GM12878 (cell line): ENCODE measurements around the gene RBM12. TPM values are rescaled to one million over a fixed set of nuclear protein-coding genes. Genes with fewer than 3 reads are reported as not detected.

ENCODE experiments used
- ATAC-seq: fragments of 200-7000 bp; cut with Tn5 transposase; 3 replicates; pipeline ENCODE4 v1.9.1; 2020; ENCODE audit warnings: mild to moderate bottlenecking, moderate library complexity
- BruUV-seq: library from RNA; stranded (reverse); fragments of 400-500 nt; replicated peaks from 2 replicates; lab custom pipeline; 2021; lab: Mats Ljungman, UMichigan
- CTCF ChIA-PET: fragments of 300-600 bp; sonication (Branson Sonifier 250); formaldehyde crosslinking; extraction: SDS; loops from one replicate; lab custom pipeline; 2021; ENCODE audit warnings: inconsistent platforms; lab: Yijun Ruan, JAX
- POLR2A ChIA-PET: fragments of 350-600 bp; formaldehyde crosslinking; extraction: SDS; loops from one replicate; lab custom pipeline; 2021; ENCODE audit warnings: inconsistent platforms; lab: Charles Lee
- RAD21 ChIA-PET: fragments of 300-600 bp; sonication (Branson Sonifier 250); formaldehyde crosslinking; loops from one replicate; lab custom pipeline; 2023; ENCODE audit warnings: antibody characterized with exemption; ENCODE audit not compliant: unreplicated experiment; lab: Charles Lee
- SMC1A ChIA-PET: fragments of 300-600 bp; sonication (Branson Sonifier 250); formaldehyde crosslinking; loops from one replicate; lab custom pipeline; 2023; ENCODE audit not compliant: unreplicated experiment, uncharacterized antibody; lab: Charles Lee
- DNase-seq: peaks from one replicate; pipeline ENCODE4 v3.0.0-alpha.2; 2011; ENCODE audit warnings: low read depth, low spot score
- FAIRE-seq: peaks from 3 replicates; lab custom pipeline; 2011; peaks lifted over from hg19 to GRCh38; lab: Jason Lieb, UNC
- H2AFZ ChIP-seq: 2 replicates; pipeline ENCODE4 v1.6.0; 2011; ENCODE audit warnings: low read depth, low read length, control low read depth; ENCODE audit not compliant: control insufficient read depth
- H3K27ac ChIP-seq: 2 replicates; pipeline ENCODE4 v1.5.1; 2011; ENCODE audit warnings: control low read depth; ENCODE audit not compliant: control insufficient read depth, insufficient read depth
- H3K27me3 ChIP-seq, 2 experiments: replicated peaks in 1 of 2; 2 replicates each; pipeline versions ENCODE4 v1.6.0 to v1.6.1; 2011; ENCODE audit warnings: low read length in 1 of 2; ENCODE audit not compliant: control insufficient read depth in 2 of 2, insufficient read depth in 2 of 2
- H3K36me3 ChIP-seq, 2 experiments: 2 replicates each; pipeline ENCODE4 v1.5.1; 2011; ENCODE audit warnings: low read length in 1 of 2; ENCODE audit not compliant: control insufficient read depth in 2 of 2, insufficient read depth in 2 of 2
- H3K4me1 ChIP-seq: 2 replicates; pipeline ENCODE4 v1.6.1; 2011; ENCODE audit warnings: mild to moderate bottlenecking, low read length, moderate library complexity, mixed read lengths; ENCODE audit not compliant: control insufficient read depth, insufficient read depth
- H3K4me2 ChIP-seq: 2 replicates; pipeline ENCODE4 v1.6.0; 2011; ENCODE audit warnings: control low read depth; ENCODE audit not compliant: control insufficient read depth, insufficient read depth
- H3K4me3 ChIP-seq: fragments of 200-600 bp; sonication (generic); 2 replicates; pipeline ENCODE4 v1.5.1; 2016
- H3K79me2 ChIP-seq: 2 replicates; pipeline ENCODE4 v1.6.0; 2011; ENCODE audit warnings: low read length; ENCODE audit not compliant: control insufficient read depth, insufficient read depth
- H3K9ac ChIP-seq: 2 replicates; pipeline ENCODE4 v1.8.0; 2011; ENCODE audit warnings: low read length, control low read depth, mixed read lengths; ENCODE audit not compliant: control insufficient read depth, insufficient read depth
- H3K9me3 ChIP-seq: replicated peaks from 3 replicates; pipeline ENCODE4 v1.5.1; 2011; ENCODE audit warnings: mild to moderate bottlenecking, low read length; ENCODE audit not compliant: control insufficient read depth, insufficient read depth
- H4K20me1 ChIP-seq: 2 replicates; pipeline ENCODE4 v1.6.0; 2011; ENCODE audit not compliant: control insufficient read depth, insufficient read depth
- BRCA1 ChIP-seq: IDR thresholded peaks from 2 replicates; pipeline ENCODE4 v1.6.1; 2011; ENCODE audit warnings: low read depth, low read length, improper control_type of control experiment
- CEBPB ChIP-seq, 2 experiments: fragments of 150-350 bp in 1 of 2; IDR thresholded peaks; 2 replicates each; pipeline ENCODE4 v1.6.1; 2012 to 2014; ENCODE audit warnings: low read depth in 2 of 2, low read length in 2 of 2, borderline replicate concordance in 1 of 2, inconsistent platforms in 1 of 2
- EED ChIP-seq: sonication (generic); IDR thresholded peaks from 2 replicates; pipeline ENCODE4 v1.6.1; 2016; ENCODE audit warnings: antibody characterized with exemption, low read depth
- PAX5 ChIP-seq: IDR thresholded peaks from 2 replicates; pipeline ENCODE4 v1.6.1; 2011; ENCODE audit warnings: low read depth, low read length, borderline replicate concordance
- ZNF274 ChIP-seq: IDR thresholded peaks from one replicate; pipeline ENCODE4 v1.8.0; 2011; ENCODE audit not compliant: insufficient read length, insufficient read depth
- WGBS: methylation state at CpG from one replicate; pipeline ENCODE4 v1.1.6; 2016; ENCODE audit warnings: low lambda C conversion rate; ENCODE audit not compliant: insufficient replicate concordance, insufficient coverage; ENCODE audit errors: missing lambda C conversion rate; 5-methylcytosine and 5-hydroxymethylcytosine counted together
- in situ Hi-C: fragments of 300-500 bp; cut with MboI; formaldehyde crosslinking; loops from 9 replicates; pipeline ENCODE4 v1.14.3; 2018; ENCODE audit warnings: mixed read lengths
- intact Hi-C: fragments of 100-400 bp; cut with micrococcal nuclease; formaldehyde crosslinking; loops from one replicate; pipeline ENCODE4 v1.14.2; 2022; ENCODE audit not compliant: unreplicated experiment
- polyA plus RNA-seq, 11 experiments: library from polyadenylated mRNA; depleted of rRNA in 4 of 11; unstranded in 6 of 11; stranded (reverse) in 5 of 11; fragments of >200 nt; fragmentation: Nextera tagmentation in 4 of 11; fragmentation: Illumina TruSeq in 1 of 11; extraction: Ambion mirVana in 4 of 11; extraction: Trizol in 1 of 11; gene quantifications; 1 replicate in 1 of 11; 2 replicates in 10 of 11; pipeline versions ENCODE4 v1.2.1 to v1.2.3, GENCODE V29; 2011 to 2016; ENCODE audit warnings: inconsistent platforms in 2 of 11, missing spikeins in 2 of 11, low read depth in 1 of 11
- total RNA-seq, 4 experiments: library from RNA; depleted of rRNA in 3 of 4; stranded (reverse); fragments of >200 nt in 3 of 4; fragmentation: Illumina TruSeq in 1 of 4; extraction: Trizol in 1 of 4; gene quantifications; 2 replicates each; pipeline versions ENCODE4 v1.2.1 to v1.2.3, GENCODE V29; 2013 to 2021
- TF ChIP-seq, protein P1 (sequence below), 3 experiments: IDR thresholded peaks in 2 of 3; conservative IDR thresholded peaks in 1 of 3; 2 replicates each; pipeline ENCODE4 v1.5.1; 2011; ENCODE audit warnings: low read depth in 3 of 3, low read length in 3 of 3, mild to moderate bottlenecking in 3 of 3, control low read depth in 2 of 3, moderate library complexity in 2 of 3, inconsistent platforms in 1 of 3, mixed read lengths in 1 of 3; ENCODE audit not compliant: control insufficient read depth in 2 of 3, insufficient read depth in 1 of 3; ENCODE audit errors: extremely low read depth in 1 of 3

The RBM12 gene
- total and polyA plus RNA-seq, 10 of the 15 experiments (the other 5 are each of a cell fraction or from before 2014, with no cell fraction given), result 4.7 to 153 (median 58.5) TPM

DNA sequence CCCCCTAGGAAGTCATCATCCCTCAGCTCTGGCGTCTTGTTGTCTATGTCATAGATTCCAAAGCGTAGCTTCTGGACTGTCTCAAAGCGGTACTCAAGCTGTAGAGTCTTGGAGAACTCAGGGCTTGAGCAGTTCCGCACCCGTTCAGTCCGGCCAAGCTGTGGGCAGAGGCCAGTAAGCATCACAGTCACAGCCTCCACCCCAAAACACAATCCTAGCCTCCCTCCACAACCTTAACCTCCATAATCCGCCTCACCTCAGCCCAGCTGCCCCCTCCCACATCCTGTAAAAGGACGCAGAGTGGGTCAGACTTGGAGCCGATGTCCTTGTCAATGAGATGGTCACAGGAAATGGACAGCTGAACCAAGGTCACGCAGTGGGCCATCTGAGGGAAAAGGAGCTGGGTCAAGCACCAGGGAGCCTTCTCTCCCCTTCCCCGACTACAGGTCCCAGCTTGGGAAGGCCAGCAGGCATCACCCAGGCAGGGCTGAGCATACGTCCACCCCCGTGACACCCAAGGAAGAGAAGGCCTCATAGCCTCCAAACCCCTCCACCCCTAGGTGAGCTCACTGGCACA, 32.1 kb downstream of the RBM12 start:
- DNase-seq (no peak), ATAC-seq (no peak), FAIRE-seq (no peak)
- H3K4me3 ChIP-seq, result no peak overlapping the region
- no peak overlapping the region for H3K9ac ChIP-seq
- BruUV-seq, result no TSS peak
- H3K4me2 ChIP-seq, result no peak overlapping the region
- H3K27me3 ChIP-seq, result no peaks in the 10 kb centered on the region
- POLR2A ChIA-PET, result no interaction called here
- TF ChIP-seq ZNF274 (no peak), BRCA1 (no peak), EED (no peak), CEBPB (IDR thresholded peaks at IDR 0.05; ENCODE audit: borderline replicate concordance in 1 of 2, low read depth in 2 of 2, low read length in 2 of 2) (no peak), PAX5 (no peak)
- TF ChIP-seq, protein P1, sequence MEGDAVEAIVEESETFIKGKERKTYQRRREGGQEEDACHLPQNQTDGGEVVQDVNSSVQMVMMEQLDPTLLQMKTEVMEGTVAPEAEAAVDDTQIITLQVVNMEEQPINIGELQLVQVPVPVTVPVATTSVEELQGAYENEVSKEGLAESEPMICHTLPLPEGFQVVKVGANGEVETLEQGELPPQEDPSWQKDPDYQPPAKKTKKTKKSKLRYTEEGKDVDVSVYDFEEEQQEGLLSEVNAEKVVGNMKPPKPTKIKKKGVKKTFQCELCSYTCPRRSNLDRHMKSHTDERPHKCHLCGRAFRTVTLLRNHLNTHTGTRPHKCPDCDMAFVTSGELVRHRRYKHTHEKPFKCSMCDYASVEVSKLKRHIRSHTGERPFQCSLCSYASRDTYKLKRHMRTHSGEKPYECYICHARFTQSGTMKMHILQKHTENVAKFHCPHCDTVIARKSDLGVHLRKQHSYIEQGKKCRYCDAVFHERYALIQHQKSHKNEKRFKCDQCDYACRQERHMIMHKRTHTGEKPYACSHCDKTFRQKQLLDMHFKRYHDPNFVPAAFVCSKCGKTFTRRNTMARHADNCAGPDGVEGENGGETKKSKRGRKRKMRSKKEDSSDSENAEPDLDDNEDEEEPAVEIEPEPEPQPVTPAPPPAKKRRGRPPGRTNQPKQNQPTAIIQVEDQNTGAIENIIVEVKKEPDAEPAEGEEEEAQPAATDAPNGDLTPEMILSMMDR (IDR thresholded peaks at IDR 0.05 in 2 of 3, conservative IDR thresholded peaks at IDR 0.05 in 1 of 3; ENCODE audit: control insufficient read depth in 2 of 3, extremely low read depth in 1 of 3, insufficient read depth in 1 of 3, low read depth in 3 of 3, low read length in 3 of 3), result no peak
- TF ChIP-seq, all 136 proteins: peak for 0
- intact Hi-C loops (no loop called here), in situ Hi-C loops (no loop called here)
- Histone ChIP-seq H2AFZ (no peak overlapping the region), H3K79me2 (no peaks in the 10 kb centered on the region; the same call in none of the 2 replicates), H3K4me1 (no peaks in the 10 kb centered on the region), H3K9me3 (no peaks in the 10 kb centered on the region), H3K36me3 (peaks cover 11 to 28% of the 10 kb centered on the region in 2 experiments; a peak in 3 of 4 replicates), H3K27ac (no peak overlapping the region), H4K20me1 (no peaks in the 10 kb centered on the region)
- WGBS, result 94% methylated on average over 13 of the region's 13 CpGs
- RAD21 ChIA-PET, result no interaction called here
- SMC1A ChIA-PET, result interaction anchor here (1.0 kb wide), 1 partner anchor 265 kb away, joined by 4 read pairs; no protein-coding TSS in a partner anchor
- CTCF ChIA-PET, result interaction anchor here (1.1 kb wide), 1 partner anchor 13 kb away, joined by 3 read pairs; no protein-coding TSS in a partner anchor
